Upper lobe of right lung (tissue), 1 donor: ENCODE measurements around the gene OSBPL3. TPM values are rescaled to one million over a fixed set of nuclear protein-coding genes. Genes with fewer than 3 reads are reported as not detected.

ENCODE experiments used
- ATAC-seq: fragments of 200-7000 bp; cut with Tn5 transposase; one replicate; pipeline ENCODE4 v1.9.1; 2020; ENCODE audit warnings: mild to moderate bottlenecking, moderate library complexity
- DNase-seq: peaks from one replicate; pipeline ENCODE4 v3.0.0-alpha.2; 2020
- H3K27ac ChIP-seq: fragments of 200-600 bp; one replicate; pipeline ENCODE4 v1.8.0; 2022
- H3K27me3 ChIP-seq: fragments of 200-600 bp; one replicate; pipeline ENCODE4 v1.8.0; 2022; ENCODE audit warnings: mild to moderate bottlenecking
- H3K36me3 ChIP-seq: fragments of 200-600 bp; one replicate; pipeline ENCODE4 v1.8.0; 2022
- H3K4me1 ChIP-seq: fragments of 200-600 bp; one replicate; pipeline ENCODE4 v1.8.0; 2022
- H3K4me3 ChIP-seq: fragments of 200-600 bp; one replicate; pipeline ENCODE4 v1.8.0; 2022; ENCODE audit warnings: mild to moderate bottlenecking
- H3K9me3 ChIP-seq: fragments of 200-600 bp; one replicate; pipeline ENCODE4 v1.8.0; 2022
- intact Hi-C: fragments of 100-400 bp; cut with DNase I; formaldehyde crosslinking; loops from one replicate; pipeline ENCODE4 v1.11.0; 2022
- total RNA-seq: library from RNA; stranded (reverse); fragmentation: NEBNext Ultra II Directional; extraction: Animal tissue kit (Norgen Biotek cat#: 25700); gene quantifications from one replicate; pipeline ENCODE4 v1.2.1, GENCODE V29; 2021
- TF ChIP-seq, protein P1 (sequence below): fragments of 200-600 bp; IDR thresholded peaks from one replicate; pipeline ENCODE4 v1.8.0; 2022; ENCODE audit warnings: antibody characterized with exemption
- donor health status: DM: no; HTN: yes; CAD: no; lungs with severe emphysema.

The OSBPL3 gene
- total RNA-seq, 1 donor from 2014 or later = 23.7 TPM

DNA sequence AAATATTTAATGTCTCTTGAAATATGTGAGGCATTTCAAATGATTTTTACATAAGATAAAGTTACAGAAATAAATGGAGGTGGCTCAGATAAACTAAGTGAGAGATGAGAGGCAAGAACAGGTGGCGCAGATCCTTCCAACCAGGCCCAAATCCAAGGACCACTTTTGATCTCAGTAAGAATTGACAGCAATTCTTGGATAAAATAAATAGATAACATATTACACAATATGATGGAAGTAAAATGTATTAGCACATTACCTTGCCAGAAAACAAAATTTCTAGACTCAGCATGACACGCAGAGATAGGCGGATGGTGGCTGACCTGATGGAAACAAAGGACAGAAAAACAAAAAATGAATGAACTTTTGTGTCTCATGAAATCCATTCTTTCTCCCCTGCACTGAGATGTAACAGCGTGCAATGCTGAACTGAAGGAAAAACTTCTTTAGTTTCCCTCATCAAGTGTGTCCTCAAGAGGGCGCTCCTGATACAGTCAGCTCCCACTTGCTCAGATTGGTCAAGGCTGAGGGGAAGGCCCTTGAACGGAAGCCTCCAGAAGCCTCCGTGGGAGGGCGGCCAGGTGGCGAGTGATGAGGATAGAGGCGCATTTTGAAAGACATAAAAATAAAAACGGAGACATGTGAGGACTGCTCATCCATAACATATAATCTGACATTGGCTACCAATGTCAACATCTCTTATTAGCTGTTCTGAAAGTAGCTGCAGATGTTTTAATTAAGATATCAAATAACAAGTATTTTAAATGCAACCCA is 159.9 kb downstream of the OSBPL3 start:
- no peaks in the 10 kb centered on the region for H3K9me3 ChIP-seq
- no peaks in the 10 kb centered on the region for H3K36me3 ChIP-seq
- no peak overlapping the region for H3K27ac ChIP-seq
- peaks cover 21% of the 10 kb centered on the region for H3K4me1 ChIP-seq
- peak; percentile 95 for ATAC-seq
- intact Hi-C loops = loop anchor here (10.0 kb wide), 1 partner anchor 275 kb away; no protein-coding TSS in a partner anchor
- H3K27me3 ChIP-seq = no peaks in the 10 kb centered on the region
- TF ChIP-seq, protein P1, sequence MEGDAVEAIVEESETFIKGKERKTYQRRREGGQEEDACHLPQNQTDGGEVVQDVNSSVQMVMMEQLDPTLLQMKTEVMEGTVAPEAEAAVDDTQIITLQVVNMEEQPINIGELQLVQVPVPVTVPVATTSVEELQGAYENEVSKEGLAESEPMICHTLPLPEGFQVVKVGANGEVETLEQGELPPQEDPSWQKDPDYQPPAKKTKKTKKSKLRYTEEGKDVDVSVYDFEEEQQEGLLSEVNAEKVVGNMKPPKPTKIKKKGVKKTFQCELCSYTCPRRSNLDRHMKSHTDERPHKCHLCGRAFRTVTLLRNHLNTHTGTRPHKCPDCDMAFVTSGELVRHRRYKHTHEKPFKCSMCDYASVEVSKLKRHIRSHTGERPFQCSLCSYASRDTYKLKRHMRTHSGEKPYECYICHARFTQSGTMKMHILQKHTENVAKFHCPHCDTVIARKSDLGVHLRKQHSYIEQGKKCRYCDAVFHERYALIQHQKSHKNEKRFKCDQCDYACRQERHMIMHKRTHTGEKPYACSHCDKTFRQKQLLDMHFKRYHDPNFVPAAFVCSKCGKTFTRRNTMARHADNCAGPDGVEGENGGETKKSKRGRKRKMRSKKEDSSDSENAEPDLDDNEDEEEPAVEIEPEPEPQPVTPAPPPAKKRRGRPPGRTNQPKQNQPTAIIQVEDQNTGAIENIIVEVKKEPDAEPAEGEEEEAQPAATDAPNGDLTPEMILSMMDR = peak; percentile 88
- no peak overlapping the region for H3K4me3 ChIP-seq
- DNase-seq = peak; percentile 81

DNA sequence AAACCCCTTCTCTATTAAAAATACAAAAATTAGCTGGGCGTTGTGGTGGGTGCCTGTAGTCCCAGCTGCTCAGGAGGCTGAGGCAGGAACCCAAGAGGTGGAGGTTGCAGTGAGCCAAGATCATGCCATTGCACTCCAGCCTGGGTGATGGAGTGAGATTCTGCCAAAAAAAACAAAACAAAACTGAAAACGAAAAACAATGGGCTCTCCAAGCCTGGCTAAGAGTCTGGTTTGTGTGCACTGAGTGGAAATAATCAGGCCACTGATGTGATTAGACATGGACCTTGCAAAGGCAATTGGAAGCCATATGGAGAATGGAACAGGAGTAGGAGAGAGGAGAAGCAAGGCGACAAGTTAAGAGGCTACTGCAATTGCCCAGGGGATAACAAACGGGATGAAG is 162.6 kb downstream of the OSBPL3 start:
- Histone ChIP-seq H3K27me3 (no peaks in the 10 kb centered on the region), H3K4me1 (peaks cover 18% of the 10 kb centered on the region), H3K4me3 (no peak overlapping the region), H3K9me3 (no peaks in the 10 kb centered on the region), H3K27ac (no peak overlapping the region), H3K36me3 (no peaks in the 10 kb centered on the region)
- intact Hi-C loops = loop anchor here (10.0 kb wide), 1 partner anchor 277 kb away; no protein-coding TSS in a partner anchor
- ATAC-seq (no peak), DNase-seq (no peak)
- TF ChIP-seq, protein P1 = no peak

DNA sequence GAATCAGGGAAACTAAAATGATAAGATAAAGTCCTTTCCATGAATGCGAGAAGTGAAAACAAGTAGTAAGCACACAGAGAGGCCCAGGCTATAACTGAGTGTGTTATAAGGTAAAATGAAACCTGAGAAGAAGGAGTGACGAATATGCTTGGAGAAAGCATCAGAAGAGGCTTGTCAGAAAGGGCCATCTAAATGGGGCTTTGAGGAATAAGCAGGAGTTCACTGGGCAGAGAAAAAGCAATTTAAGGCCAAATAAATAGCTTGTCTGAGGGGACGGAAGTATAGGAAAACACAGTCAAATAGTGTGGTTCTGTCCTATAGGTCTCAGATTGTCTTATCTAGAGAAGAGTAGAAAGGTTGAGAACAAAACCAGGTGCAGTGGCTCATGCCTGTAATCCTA is 163.1 kb downstream of the OSBPL3 start:
- intact Hi-C loops = loop anchor here (10.0 kb wide), 1 partner anchor 278 kb away; no protein-coding TSS in a partner anchor
- no peak overlapping the region for H3K27ac ChIP-seq

DNA sequence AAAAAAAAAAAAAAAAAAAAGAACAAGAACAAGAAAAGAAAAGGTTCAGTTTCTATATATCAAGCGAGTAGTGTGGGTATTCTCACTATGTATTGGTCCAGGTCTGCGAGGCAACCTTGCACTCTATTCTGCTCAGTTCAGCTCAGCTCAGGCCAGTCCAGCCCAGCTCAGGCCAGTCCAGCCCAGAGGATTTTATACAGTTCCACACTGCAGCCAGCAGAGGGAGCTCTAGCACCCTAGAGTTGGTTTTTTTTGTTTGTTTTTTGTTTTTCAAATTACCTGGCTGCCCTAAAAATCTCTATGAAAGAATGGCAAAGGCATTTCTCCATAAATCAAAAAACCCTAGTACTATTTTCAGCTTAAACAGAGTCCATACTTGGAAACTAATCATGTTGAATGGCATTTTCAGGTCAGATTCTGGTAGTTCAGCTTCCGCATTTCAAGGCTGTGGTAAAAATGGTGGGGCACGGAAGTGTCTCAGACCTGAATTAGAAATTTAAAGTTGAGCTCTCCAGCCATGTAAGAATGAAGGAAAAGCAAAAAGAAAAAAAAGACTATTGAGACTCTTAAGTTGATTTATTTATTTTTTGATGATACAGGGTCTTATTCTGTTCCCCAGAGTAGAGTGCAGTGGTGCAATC is 167.6 kb downstream of the OSBPL3 start:
- no peak overlapping the region for H3K27ac ChIP-seq
- intact Hi-C loops = loop anchor here (10.0 kb wide), 1 partner anchor 282 kb away; no protein-coding TSS in a partner anchor

More for the DNA sequence above, 163.1 kb downstream of the OSBPL3 start:
- DNase-seq (no peak), ATAC-seq (no peak)
- H3K4me1 ChIP-seq = peaks cover 18% of the 10 kb centered on the region
- TF ChIP-seq, protein P1 = no peak
- H3K4me3 ChIP-seq = no peak overlapping the region
- no peaks in the 10 kb centered on the region for H3K36me3 ChIP-seq
- H3K27me3 ChIP-seq = no peaks in the 10 kb centered on the region
- H3K9me3 ChIP-seq = no peaks in the 10 kb centered on the region

DNA sequence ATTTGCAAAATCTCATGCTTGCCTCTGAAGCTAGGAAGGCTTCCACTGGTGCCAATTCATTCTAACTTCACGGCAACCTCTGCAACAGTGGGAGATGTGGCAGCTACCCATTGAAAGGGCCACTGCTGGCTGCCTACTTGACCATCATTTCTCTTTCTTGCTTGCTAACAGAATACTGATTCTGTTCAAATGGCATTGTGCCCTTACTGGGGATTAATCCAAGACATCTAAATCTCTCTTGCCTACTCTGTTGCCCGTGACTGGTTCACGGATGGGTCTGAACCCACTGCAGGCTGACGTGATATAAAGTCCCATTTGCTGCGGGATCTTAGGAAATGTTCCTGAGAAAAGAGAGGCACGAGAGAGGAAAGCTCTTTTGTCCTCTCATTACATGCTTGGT is 171.5 kb downstream of the OSBPL3 start:
- ATAC-seq (no peak), DNase-seq (no peak)
- no peaks in the 10 kb centered on the region for H3K4me1 ChIP-seq
- TF ChIP-seq, protein P1 = no peak
- intact Hi-C loops = no loop called here
- no peaks in the 10 kb centered on the region for H3K9me3 ChIP-seq
- no peak overlapping the region for H3K27ac ChIP-seq
- H3K36me3 ChIP-seq = peaks cover 15% of the 10 kb centered on the region
- H3K4me3 ChIP-seq = no peak overlapping the region
- no peaks in the 10 kb centered on the region for H3K27me3 ChIP-seq

More for the DNA sequence above, 167.6 kb downstream of the OSBPL3 start:
- ATAC-seq = peak; percentile 96
- no peak overlapping the region for H3K4me3 ChIP-seq
- DNase-seq = peak; percentile 68
- no peaks in the 10 kb centered on the region for H3K27me3 ChIP-seq
- no peaks in the 10 kb centered on the region for H3K9me3 ChIP-seq
- peaks cover 5% of the 10 kb centered on the region for H3K36me3 ChIP-seq
- TF ChIP-seq, protein P1 = peak; percentile 95
- H3K4me1 ChIP-seq = no peaks in the 10 kb centered on the region
